ENCODE results near the gene SARM1.

The SARM1 gene

GRCh38 chr17:28371245-28372202 lies at the start of gene SARM1:
Gene SARM1 (plus strand): TSS chr17:28371694. CDS start chr17:28372033, 339 bp downstream.
- peak within 1 kb of the TSS; percentile 60 for H3K4me3 ChIP-seq (ENCODE audit: control insufficient read depth, low read depth, low read length)
- peak; percentile 69 for DNase-seq (ENCODE audit: low read depth)
- TF ChIP-seq CTCF (conservative IDR thresholded peaks at IDR 0.05; ENCODE audit: control insufficient read depth, insufficient read depth, low read depth, low read length) = no peak

- no peak for TF ChIP-seq CTCF (conservative IDR thresholded peaks at IDR 0.05; ENCODE audit: control insufficient read depth, insufficient read depth, low read depth, low read length)
- no peak overlapping the region for H3K4me3 ChIP-seq (ENCODE audit: control insufficient read depth, low read depth, low read length)
- no peak for DNase-seq (ENCODE audit: low read depth)
Measured at GRCh38 chr17:28324267-28324745, 47.2 kb upstream of the SARM1 start.

GRCh38 chr17:28324781-28325180 lies 46.7 kb upstream of the SARM1 start:
- TF ChIP-seq CTCF (conservative IDR thresholded peaks at IDR 0.05; ENCODE audit: control insufficient read depth, insufficient read depth, low read depth, low read length) = no peak
- no peak overlapping the region for H3K4me3 ChIP-seq (ENCODE audit: control insufficient read depth, low read depth, low read length)
- no peak for DNase-seq (ENCODE audit: low read depth)

GRCh38 chr17:28325211-28325610 lies 46.3 kb upstream of the SARM1 start:
- no peak for DNase-seq (ENCODE audit: low read depth)
- no peak overlapping the region for H3K4me3 ChIP-seq (ENCODE audit: control insufficient read depth, low read depth, low read length)
- no peak for TF ChIP-seq CTCF (conservative IDR thresholded peaks at IDR 0.05; ENCODE audit: control insufficient read depth, insufficient read depth, low read depth, low read length)

GRCh38 chr17:28326114-28326513 lies 45.4 kb upstream of the SARM1 start:
- DNase-seq (ENCODE audit: low read depth) = no peak
- H3K4me3 ChIP-seq (ENCODE audit: control insufficient read depth, low read depth, low read length) = no peak overlapping the region
- no peak for TF ChIP-seq CTCF (conservative IDR thresholded peaks at IDR 0.05; ENCODE audit: control insufficient read depth, insufficient read depth, low read depth, low read length)

- peak; percentile 52 for DNase-seq (ENCODE audit: low read depth)
- TF ChIP-seq CTCF (conservative IDR thresholded peaks at IDR 0.05; ENCODE audit: control insufficient read depth, insufficient read depth, low read depth, low read length) = no peak
- H3K4me3 ChIP-seq (ENCODE audit: control insufficient read depth, low read depth, low read length) = no peak overlapping the region
Measured at GRCh38 chr17:28327031-28327607, 44.4 kb upstream of the SARM1 start.

Data from fibroblast of mammary gland (primary cell).